ENCODE results near the gene SUPT3H.

SUPT3H gene

DNA sequence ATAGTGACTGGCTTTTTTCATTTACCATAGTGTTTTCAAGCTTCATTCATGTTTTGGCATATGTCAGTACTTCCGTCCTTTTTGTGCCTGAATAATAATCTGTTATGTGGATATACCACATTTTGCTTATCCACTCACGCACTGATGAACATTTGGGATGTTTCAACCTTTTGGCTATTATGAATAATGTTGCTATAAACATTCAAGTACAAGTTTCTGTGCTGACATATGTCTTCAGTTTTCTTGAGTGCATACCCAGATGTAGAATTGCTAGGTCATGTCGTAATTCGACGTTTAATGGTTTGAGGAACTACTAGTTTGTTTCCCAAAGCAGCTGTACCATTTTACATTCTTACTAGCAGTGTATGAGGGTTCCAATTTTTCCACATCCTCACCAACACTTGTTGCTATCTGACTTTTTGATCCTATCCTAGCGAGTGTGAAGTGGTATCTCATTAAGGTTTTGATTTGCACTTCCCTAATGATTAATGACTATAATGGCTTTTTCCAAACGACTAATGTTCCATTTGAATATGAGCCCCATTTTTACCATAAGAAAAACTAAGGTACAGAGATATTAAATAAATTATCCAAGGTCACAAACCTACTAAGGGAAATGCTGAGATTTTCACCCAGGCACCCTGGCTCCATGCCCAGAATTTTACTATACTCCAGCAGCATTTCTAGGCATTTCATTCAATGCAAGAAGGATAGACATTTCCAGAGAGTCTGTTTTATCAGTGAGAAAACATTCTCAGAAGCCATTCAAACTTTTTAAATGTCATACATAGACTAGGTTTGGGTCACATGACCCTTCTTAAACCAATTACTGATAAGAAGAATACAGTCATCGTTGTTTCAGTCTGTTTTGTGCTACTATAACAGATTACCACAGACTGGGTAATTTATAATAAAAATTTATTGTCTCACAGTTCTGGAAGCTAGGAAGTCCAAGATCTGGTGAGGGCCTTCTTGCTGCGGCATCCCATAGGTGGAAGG, 120.7 kb downstream of the SUPT3H start:
- no peak for TF ChIP-seq CTCF (IDR thresholded peaks at IDR 0.05; ENCODE audit: borderline replicate concordance, insufficient read depth, low read depth, low read length)
- H3K4me3 ChIP-seq (ENCODE audit: low read depth, low read length), result no peak overlapping the region

DNA sequence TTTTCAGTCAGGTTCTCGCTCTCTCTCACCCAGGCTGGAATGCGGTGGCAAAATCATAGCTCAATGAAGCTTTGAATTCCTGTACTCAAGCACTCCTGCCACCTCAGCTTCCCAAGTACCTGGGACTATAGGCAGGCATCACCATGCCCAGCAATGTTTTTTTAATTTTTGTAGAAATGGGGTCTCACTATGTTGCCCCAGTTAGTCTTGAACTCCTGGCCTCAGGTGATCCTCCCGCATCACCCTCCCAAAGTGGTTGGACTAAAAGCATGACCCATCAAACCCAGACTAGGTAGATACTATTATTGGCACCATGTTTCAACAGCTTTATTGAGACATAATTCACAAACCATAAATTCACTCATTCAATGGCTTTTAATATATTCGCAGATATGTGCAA, 122.3 kb downstream of the SUPT3H start:
- no peak overlapping the region for H3K4me3 ChIP-seq (ENCODE audit: low read depth, low read length)
- TF ChIP-seq CTCF (IDR thresholded peaks at IDR 0.05; ENCODE audit: borderline replicate concordance, insufficient read depth, low read depth, low read length), result no peak

GRCh38 chr6:45254253-45254652, 123.5 kb downstream of the SUPT3H start:
- no peak for TF ChIP-seq CTCF (IDR thresholded peaks at IDR 0.05; ENCODE audit: borderline replicate concordance, insufficient read depth, low read depth, low read length)
- no peak overlapping the region for H3K4me3 ChIP-seq (ENCODE audit: low read depth, low read length)

GRCh38 chr6:45253453-45253852, 124.3 kb downstream of the SUPT3H start:
- no peak for TF ChIP-seq CTCF (IDR thresholded peaks at IDR 0.05; ENCODE audit: borderline replicate concordance, insufficient read depth, low read depth, low read length)
- H3K4me3 ChIP-seq (ENCODE audit: low read depth, low read length), result no peak overlapping the region

GRCh38 chr6:45231660-45232059, 146.1 kb downstream of the SUPT3H start:
- no peak for TF ChIP-seq CTCF (IDR thresholded peaks at IDR 0.05; ENCODE audit: borderline replicate concordance, insufficient read depth, low read depth, low read length)
- H3K4me3 ChIP-seq (ENCODE audit: low read depth, low read length), result no peak overlapping the region

DNA sequence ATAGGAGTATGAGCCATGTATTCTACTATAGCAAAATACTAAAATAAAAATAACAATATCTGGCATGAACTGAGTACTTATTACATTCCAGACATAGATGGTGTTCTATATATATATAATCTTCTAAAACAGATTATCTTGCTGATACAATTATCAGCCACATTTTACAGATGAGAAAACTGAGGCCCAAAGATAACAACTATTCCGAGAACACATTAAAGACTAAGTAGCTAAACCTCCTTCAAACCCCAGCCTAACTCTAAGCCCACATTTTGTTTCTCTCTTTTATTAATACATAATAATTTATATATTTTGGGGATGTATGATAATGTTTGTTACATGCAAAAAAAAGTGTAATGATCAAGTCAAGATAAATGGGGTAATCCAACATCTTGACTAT, 148.3 kb downstream of the SUPT3H start:
- H3K4me3 ChIP-seq (ENCODE audit: low read depth, low read length), result no peak overlapping the region
- TF ChIP-seq CTCF (IDR thresholded peaks at IDR 0.05; ENCODE audit: borderline replicate concordance, insufficient read depth, low read depth, low read length), result no peak

DNA sequence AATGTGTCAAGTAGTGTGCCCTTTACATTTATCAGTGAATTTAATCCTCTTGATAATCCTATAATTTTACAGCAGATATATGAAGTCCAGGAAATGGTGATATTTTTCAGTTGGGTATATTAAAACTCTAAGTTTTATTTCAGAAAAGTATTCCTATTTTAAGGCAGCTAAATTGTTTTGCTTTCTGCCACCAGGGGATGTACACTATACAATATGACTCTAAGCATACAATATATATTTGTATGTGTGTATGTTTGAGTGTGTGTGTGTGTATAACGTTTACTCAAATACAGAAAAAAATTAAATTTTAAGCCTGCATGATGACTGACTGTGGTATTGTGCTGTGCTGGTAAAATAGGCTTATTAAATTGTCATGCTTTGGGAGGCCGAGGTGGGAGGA, 151.7 kb downstream of the SUPT3H start:
- TF ChIP-seq CTCF (IDR thresholded peaks at IDR 0.05; ENCODE audit: borderline replicate concordance, insufficient read depth, low read depth, low read length), result no peak
- H3K4me3 ChIP-seq (ENCODE audit: low read depth, low read length), result no peak overlapping the region
